ENCODE data around the gene WDTC1. TPM values are rescaled to one million over a fixed set of nuclear protein-coding genes. Genes with fewer than 3 reads are reported as not detected.
A peak's percentile ranks its signal among the peaks of the same experiment; 100 is the strongest.

The WDTC1 gene
- total and polyA plus RNA-seq, 2 of the 13 experiments (the other 11 are each of a cell fraction or from before 2014, with no cell fraction given): 5.5 TPM

DNA sequence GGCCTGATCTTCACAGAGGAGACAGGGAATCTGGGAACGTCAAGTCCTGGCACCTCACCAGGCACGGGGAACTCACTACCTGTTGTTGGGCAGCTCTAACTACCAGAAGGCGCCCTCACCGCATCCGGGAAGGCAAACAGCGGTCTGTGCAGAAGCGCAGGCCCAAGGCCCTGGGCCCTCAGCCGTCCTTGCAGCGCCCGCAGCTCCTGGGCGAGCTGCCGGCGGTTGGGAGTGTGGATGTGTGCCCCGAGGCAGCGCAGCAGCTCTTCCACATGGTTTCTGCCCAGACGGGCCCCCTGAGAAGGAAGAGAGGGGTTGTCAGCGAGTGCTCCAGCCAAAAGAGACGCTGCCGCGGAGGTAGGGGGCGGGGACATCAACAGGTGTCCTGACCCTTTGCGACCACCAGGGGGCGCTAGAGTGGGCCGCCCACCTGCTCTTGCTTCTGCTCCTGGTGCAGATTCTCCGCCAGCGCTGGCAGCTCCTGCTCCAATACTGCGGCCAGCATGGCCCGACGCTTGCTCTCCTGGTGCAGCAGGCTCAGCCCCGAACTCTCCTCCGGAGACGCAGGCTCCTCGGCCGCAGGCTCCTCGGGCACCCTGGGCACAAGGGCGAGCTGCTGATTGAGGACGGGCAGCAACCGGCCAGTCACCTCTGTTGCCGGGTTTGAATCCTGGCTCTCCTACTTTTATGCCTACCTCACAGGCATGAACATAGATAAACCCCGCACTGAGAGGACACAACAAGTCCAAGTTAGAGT lies 123.0 kb downstream of the WDTC1 start (continued):
- TF ChIP-seq, protein P1, sequence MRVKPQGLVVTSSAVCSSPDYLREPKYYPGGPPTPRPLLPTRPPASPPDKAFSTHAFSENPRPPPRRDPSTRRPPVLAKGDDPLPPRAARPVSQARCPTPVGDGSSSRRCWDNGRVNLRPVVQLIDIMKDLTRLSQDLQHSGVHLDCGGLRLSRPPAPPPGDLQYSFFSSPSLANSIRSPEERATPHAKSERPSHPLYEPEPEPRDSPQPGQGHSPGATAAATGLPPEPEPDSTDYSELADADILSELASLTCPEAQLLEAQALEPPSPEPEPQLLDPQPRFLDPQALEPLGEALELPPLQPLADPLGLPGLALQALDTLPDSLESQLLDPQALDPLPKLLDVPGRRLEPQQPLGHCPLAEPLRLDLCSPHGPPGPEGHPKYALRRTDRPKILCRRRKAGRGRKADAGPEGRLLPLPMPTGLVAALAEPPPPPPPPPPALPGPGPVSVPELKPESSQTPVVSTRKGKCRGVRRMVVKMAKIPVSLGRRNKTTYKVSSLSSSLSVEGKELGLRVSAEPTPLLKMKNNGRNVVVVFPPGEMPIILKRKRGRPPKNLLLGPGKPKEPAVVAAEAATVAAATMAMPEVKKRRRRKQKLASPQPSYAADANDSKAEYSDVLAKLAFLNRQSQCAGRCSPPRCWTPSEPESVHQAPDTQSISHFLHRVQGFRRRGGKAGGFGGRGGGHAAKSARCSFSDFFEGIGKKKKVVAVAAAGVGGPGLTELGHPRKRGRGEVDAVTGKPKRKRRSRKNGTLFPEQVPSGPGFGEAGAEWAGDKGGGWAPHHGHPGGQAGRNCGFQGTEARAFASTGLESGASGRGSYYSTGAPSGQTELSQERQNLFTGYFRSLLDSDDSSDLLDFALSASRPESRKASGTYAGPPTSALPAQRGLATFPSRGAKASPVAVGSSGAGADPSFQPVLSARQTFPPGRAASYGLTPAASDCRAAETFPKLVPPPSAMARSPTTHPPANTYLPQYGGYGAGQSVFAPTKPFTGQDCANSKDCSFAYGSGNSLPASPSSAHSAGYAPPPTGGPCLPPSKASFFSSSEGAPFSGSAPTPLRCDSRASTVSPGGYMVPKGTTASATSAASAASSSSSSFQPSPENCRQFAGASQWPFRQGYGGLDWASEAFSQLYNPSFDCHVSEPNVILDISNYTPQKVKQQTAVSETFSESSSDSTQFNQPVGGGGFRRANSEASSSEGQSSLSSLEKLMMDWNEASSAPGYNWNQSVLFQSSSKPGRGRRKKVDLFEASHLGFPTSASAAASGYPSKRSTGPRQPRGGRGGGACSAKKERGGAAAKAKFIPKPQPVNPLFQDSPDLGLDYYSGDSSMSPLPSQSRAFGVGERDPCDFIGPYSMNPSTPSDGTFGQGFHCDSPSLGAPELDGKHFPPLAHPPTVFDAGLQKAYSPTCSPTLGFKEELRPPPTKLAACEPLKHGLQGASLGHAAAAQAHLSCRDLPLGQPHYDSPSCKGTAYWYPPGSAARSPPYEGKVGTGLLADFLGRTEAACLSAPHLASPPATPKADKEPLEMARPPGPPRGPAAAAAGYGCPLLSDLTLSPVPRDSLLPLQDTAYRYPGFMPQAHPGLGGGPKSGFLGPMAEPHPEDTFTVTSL (CRISPR knock-in tag; IDR thresholded peaks at IDR 0.05; ENCODE audit: borderline replicate concordance): 0 out of 2 replicates have a peak, but pooled peaks have one; percentile 15
- TF ChIP-seq HOXD1 (CRISPR knock-in tag; IDR thresholded peaks at IDR 0.05): 0 out of 2 replicates have a peak, but pooled peaks have one; percentile 26
- TF ChIP-seq, protein P2, sequence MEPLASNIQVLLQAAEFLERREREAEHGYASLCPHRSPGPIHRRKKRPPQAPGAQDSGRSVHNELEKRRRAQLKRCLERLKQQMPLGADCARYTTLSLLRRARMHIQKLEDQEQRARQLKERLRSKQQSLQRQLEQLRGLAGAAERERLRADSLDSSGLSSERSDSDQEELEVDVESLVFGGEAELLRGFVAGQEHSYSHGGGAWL (CRISPR knock-in tag; IDR thresholded peaks at IDR 0.05): 0 out of 2 replicates have a peak, but pooled peaks have one; percentile 40
- TF ChIP-seq ZNF781 (CRISPR knock-in tag; IDR thresholded peaks at IDR 0.05; ENCODE audit: borderline replicate concordance, not compliant biosample characterization): no peak
- TF ChIP-seq PHF5A (CRISPR knock-in tag; IDR thresholded peaks at IDR 0.05; ENCODE audit: low read depth, unreplicated experiment): peak; percentile 41
- no peak for TF ChIP-seq SRSF1 (optimal IDR thresholded peaks at IDR 0.05; ENCODE audit: low read depth, low read length)
- TF ChIP-seq ZFY (CRISPR knock-in tag; IDR thresholded peaks at IDR 0.05): peak; percentile 41; the same call in 1 of the 2 replicates
- TF ChIP-seq, protein P3, sequence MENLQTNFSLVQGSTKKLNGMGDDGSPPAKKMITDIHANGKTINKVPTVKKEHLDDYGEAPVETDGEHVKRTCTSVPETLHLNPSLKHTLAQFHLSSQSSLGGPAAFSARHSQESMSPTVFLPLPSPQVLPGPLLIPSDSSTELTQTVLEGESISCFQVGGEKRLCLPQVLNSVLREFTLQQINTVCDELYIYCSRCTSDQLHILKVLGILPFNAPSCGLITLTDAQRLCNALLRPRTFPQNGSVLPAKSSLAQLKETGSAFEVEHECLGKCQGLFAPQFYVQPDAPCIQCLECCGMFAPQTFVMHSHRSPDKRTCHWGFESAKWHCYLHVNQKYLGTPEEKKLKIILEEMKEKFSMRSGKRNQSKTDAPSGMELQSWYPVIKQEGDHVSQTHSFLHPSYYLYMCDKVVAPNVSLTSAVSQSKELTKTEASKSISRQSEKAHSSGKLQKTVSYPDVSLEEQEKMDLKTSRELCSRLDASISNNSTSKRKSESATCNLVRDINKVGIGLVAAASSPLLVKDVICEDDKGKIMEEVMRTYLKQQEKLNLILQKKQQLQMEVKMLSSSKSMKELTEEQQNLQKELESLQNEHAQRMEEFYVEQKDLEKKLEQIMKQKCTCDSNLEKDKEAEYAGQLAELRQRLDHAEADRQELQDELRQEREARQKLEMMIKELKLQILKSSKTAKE (CRISPR knock-in tag; IDR thresholded peaks at IDR 0.05; ENCODE audit: borderline replicate concordance): no peak
- TF ChIP-seq, protein P4, sequence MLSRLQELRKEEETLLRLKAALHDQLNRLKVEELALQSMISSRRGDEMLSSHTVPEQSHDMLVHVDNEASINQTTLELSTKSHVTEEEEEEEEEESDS (CRISPR knock-in tag; IDR thresholded peaks at IDR 0.05; ENCODE audit: borderline replicate concordance): no peak
- no peak for TF ChIP-seq EEA1 (CRISPR knock-in tag; IDR thresholded peaks at IDR 0.05; ENCODE audit: borderline replicate concordance)
- no peak for TF ChIP-seq ZNF333 (CRISPR knock-in tag; IDR thresholded peaks at IDR 0.05; ENCODE audit: borderline replicate concordance)
- no peak for TF ChIP-seq ZNF101 (CRISPR knock-in tag; IDR thresholded peaks at IDR 0.05; ENCODE audit: borderline replicate concordance, low read depth)
- no peak for TF ChIP-seq ESRRA (CRISPR knock-in tag; IDR thresholded peaks at IDR 0.05; ENCODE audit: low read depth)
- TF ChIP-seq, protein P5, sequence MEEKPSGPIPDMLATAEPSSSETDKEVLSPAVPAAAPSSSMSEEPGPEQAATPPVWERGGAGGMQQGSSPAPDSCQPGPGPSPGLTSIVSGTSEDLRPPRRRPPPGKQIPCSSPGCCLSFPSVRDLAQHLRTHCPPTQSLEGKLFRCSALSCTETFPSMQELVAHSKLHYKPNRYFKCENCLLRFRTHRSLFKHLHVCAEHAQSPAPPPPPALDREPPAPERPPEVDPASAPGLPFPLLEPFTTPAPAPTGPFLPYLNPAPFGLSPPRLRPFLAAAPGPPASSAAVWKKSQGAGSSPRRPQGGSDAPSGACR (CRISPR knock-in tag; IDR thresholded peaks at IDR 0.05): no peak
- no peak for TF ChIP-seq ZNF737 (CRISPR knock-in tag; IDR thresholded peaks at IDR 0.05; ENCODE audit: borderline replicate concordance)
- TF ChIP-seq, protein P6, sequence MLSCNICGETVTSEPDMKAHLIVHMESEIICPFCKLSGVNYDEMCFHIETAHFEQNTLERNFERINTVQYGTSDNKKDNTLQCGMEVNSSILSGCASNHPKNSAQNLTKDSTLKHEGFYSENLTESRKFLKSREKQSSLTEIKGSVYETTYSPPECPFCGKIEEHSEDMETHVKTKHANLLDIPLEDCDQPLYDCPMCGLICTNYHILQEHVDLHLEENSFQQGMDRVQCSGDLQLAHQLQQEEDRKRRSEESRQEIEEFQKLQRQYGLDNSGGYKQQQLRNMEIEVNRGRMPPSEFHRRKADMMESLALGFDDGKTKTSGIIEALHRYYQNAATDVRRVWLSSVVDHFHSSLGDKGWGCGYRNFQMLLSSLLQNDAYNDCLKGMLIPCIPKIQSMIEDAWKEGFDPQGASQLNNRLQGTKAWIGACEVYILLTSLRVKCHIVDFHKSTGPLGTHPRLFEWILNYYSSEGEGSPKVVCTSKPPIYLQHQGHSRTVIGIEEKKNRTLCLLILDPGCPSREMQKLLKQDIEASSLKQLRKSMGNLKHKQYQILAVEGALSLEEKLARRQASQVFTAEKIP (CRISPR knock-in tag; IDR thresholded peaks at IDR 0.05; ENCODE audit: borderline replicate concordance): no peak
